Stimulated activated CD8-positive, alpha-beta memory T cell treated with anti-CD3 and anti-CD28 coated beads, Interleukin-15, amount 100 ng/mL, for 24 hours (primary cell): Measurements from ENCODE around the gene GIGYF2.

Experiments used
- DNase-seq: peaks from one replicate; pipeline ENCODE4 v3.0.0-alpha.2; 2020; ENCODE audit warnings: low read depth

GIGYF2 gene

DNA sequence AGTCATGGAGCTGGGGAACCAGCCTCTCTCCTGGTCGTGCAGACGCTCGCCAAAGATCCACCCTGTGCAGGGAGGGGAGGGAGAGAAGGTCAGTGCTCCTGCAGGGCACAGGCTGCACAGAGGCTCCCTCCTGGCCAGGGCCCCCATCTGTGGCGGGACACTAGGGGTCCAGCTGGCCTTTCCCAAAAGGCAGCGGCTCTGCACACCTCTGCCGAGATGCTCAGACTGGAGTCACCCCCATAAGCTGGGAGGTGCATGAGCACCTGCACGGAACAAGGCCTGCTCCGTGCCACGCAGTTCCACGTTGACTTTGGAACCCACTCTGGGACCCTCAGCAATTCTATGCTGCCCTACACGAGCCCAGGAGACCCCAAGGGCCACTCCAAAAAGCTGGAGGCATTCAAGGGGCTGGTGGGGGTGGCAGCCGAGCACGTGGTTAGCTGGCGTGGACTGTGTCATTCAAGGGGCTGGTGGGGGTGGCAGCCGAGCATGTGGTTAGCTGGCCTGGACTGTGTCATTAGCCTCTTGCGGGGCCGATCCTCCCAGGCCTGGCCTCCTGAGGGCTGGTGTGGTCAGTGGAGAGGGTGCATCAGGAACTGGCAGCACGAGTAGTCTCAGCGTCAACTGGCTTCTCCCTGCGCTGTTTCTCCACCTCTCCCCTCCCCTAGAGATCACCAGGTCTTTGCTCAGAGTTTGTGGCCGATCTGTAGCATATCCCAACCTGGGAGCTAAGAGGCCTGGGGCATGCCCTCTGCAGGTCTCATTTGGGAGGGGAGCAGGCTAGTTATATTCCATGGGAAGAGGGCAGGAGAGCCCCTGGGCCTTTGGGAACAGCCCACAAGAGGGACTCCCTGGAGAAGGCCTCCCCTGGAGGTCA lies 182.7 kb downstream of the GIGYF2 start:
- no peak for DNase-seq

DNA sequence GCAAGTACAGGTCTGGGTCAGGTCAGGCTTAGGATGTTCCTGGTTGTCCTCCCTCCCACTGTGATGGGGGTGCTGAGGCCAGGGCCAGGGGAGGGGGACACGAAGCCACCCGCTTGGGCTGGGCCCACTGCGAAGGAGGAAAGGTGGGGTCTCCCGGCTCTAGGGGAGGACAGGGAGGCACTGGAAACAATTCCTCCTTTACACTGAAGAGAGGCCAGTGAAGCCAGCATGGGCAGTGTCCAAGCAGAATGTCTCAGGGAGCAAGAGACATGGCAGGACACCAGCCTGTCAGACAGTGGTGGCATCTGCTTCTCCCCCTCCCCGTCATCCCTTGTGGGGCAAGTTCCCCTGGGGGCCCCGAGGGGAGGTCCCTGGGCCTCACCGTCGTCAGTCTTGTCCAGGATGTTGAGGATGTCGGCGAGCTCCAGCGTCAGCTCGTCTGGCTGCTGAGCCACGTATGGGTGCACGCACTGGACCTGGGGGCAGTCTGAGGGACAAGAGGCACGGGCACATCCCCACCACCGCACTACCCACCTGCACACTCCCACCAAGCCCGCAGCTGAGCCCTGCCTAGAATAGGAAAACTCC lies 183.7 kb downstream of the GIGYF2 start:
- no peak for DNase-seq

DNA sequence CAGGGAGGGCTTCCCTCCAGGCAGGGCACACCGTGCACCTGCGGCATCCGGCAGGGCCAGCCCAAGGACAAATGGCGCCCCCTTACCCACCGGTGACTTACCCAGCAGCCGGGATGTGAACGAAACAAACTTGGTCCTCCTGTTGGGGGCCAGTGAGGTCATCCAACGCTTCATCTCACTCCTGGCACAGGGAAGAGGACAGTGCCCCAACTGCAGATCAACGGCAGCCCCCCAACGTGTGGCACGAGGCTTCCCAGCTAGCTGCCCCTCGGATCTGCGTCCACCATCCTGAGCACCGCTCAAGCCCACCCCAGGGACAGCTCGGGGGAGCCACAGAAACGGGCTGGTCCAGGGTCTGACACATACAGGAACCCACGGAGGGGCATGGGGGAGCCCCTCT lies 185.0 kb downstream of the GIGYF2 start:
- DNase-seq = no peak

DNA sequence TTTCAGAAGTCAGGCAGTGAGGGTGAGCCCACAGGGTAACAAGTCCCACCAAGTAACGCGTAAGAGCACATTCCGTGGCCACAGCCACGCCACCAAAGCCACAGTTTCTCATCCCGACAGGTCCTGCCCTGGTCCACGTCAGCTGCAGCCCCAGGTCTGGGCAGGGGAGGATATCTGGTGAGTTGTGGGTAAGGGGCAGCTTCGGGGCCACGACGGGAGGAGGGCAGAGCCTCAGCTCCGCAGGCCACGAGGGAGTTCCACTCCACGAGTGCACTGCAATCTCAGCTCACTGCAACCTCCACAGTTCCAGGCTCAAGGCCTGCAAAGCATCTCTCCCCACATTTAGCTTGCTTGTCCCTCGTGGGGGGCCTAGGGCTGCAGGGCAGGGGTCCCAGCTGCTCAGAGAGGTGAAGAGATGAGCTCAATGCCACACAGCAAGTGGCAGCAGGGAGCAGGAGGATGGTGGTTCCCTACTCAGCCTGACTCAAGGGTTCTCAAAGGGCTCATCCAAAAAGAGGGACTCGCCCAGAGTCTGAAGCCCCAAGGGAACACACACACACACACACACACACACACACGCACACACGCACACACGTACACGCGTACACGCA lies 185.5 kb downstream of the GIGYF2 start:
- no peak for DNase-seq

DNA sequence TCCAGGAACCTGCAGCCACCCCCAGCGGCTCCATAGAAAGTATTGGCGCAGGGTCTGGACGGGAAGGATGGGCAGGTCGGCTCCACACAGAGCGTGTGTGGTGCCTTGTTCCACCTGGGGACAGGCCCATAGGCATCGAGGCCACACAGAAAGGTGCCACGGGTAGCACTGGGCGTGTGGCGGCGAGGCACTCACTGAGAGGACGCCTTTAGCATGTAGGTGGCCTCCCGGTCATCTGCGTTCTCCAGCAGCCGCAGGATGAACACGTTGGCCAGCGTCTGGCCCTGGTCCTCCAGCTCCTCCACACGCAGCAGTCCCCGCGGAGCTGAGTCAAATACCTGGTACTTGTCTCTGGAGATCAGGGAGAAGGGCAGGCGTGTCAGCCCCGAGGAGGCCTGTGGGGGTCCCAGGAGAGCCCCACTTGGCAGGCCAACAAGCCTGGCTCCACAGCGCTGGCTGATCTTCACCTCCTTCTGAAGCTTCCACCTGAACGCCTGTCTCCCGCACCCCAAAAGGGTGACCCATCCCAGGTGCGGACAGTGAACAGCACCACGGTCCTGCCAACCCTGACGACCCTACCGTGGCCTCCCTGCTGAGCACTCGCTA lies 186.1 kb downstream of the GIGYF2 start:
- DNase-seq = no peak

DNA sequence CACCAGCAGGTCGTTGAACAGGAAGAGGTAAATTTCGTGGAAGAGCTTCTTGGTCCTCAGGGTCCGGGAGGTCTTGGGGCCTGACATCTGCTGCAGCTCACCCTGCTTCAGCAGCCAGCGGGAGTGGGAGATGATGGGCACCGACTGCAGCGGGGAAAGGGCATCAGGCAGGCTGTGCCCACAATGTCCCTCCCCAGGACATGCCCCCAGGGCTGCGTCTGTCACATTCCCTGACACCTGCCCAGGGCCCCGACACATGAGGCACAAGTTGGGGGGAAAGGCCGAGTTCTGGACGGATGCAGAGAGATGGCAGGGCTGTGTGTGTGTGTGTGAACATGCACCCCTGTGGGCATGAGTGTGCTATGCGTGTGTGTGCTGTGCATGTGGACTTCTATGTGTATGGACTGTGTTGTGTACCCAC lies 186.9 kb downstream of the GIGYF2 start:
- DNase-seq = no peak

DNA sequence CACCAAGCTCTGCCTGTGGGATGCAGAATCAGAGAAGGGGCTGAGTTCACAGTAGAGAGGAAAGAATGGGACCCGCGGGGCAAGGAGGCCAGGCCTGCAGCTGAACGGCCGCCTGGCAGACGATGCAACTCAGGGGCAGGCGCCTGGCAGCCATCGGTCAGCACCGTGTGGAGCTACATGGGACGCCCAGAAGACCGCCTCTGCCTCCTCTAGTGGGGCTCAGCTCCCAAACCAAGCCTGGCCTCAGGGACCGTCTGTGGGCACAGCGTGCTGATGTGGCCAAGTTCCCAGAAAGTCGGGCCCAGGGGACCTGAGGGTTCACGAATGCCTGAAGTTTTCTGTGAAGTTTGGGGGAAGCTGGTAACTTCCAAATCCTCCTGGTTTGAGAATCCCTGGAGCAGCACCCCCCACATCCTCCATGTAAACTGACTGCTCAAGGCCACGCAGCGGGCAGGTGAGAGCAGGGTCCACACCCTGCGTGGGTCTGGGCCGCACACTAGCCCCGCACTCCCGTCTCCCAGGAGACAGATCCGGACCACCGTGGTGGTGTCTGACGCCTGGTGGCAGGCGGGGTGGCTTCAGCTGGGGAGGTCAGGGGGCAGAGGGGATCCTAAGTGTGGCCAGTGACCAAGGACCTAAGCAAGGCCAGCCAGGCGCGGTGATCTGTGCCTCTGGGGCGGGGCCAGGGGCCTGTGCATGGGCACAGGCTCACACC lies 187.6 kb downstream of the GIGYF2 start:
- no peak for DNase-seq

DNA sequence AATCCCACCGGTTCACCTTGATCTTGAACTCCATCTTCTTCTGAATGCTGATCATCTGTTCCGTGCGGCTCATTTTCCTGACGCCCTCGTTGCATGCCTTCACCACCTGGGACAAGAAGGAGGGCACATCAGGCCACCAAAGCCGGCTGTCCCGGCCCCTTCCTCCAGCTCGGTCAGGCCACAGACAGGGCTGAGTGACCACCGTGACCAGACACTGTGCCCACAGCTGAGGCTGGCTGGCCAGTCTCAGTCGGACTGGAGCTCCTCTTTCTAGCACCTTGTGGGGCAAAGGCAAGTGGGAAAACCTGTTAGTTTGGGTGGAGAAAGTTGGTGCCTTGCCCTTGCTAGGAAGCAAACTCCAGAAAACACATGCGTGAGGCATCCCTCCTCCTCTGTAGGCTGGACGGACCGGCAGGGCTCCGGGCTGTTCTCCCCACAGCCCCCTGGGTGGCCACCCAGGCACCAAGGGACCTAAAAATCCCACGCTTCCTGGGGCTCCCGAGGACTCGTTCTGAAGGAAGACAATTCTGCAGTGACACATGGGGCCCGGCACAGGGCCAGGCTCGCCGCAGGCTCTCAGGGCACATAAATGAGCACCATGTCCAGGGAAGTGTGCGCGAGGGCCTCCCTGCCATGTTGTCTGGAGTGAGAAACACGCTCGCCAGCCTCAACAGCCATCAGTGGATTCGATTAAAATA lies 188.3 kb downstream of the GIGYF2 start:
- DNase-seq = no peak

DNA sequence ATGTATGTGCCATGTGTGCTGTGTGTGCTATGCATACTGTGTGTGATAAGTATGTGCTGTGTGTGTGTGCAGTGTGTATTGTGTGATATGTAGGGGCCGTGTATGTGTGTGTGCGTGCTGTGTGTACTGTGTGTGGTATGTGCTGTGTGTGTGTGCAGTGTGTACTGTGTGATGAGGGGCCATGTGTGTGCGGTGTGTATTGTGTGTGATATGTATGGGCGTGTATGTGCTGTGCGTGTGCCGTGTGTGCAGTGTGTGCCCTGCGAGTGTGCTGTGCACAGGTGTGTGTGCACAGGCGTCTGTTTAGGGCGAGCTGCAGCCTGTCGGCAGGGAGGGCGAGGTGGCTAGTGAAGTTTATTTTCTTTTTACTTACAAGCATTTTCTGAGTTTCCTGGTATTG lies 189.0 kb downstream of the GIGYF2 start:
- DNase-seq = no peak

DNA sequence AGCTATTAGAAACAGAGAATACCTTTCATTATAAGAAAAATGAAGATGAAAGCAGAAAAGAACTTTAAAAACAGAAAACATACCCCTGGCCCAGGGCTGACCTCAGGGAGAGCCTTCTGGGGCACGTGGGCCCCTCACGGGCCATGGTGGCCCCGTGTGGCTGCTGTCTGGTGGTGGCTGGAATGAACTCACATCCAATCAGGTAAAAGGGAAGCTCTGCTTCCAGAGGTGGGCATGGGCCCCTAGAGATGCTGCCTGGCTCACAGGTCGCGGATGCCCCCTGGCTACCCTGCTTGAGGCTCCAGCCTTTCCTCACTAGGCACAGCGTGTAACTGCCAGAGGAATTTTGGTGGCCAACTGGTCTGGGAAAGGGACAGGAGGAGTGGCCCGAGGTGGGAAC lies 189.5 kb downstream of the GIGYF2 start:
- DNase-seq = no peak

DNA sequence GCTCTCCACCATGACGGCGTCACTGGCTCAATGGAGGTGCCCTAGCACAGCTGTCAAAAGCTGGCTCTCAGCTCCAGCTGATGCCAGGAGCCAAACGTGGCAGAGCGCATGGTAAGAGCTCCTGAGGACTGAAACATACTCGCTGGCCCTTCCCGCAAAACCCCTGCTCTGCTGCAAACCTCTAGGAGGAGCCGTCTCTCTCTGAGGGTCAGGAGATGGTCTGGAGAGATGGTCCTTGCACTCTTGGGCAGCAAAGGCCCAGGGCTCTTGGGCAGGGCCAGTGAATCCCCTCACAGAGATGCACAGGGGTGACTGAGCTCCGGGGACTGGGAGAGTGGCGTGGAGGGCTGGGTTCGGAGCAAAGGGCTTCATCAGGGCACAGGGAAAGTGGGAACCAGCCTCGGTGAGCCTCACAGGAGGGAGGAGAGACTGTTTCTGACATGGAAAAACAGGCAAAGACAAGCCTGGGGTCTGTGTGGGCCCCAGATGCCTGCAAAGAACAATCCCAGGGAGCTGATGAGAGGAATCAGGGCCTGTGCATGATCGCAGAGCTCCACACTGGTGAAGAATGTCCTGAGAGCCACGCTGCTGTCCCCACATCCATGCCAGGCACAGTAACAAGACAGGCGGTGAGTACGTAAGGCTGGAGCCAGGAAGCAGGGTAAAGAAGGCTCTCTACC lies 190.2 kb downstream of the GIGYF2 start:
- DNase-seq = no peak

DNA sequence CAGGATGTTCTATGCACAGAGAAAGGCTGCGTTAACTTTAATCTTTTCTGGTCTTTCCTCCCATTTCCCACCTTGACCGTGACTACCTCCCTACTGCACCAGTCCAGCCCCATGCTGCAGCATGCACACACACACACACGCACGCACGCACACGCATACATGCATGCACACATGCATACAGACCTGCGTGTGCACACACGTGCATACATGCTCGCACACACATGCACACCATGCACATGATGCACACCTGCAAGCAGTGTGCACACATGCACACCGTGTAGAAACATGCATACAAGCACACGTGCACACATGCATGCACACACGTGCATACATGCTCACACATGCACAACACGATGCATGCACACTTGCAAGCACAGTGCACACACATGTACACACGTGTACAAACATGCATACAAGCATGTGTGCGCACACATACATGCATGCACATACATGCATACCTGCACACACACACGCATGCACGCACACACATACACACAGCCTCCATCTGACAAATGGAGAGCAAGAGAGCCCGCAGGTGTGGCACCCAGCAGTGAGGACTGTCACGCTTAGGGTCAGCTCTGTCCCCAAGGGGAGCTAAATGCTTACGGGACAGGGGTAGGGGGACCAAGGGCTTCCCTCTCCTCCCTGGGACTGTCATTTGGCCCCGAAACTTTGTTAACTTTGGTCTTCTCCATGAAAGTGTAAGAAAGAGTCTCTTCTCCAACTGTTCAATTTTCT lies 191.1 kb downstream of the GIGYF2 start:
- DNase-seq = no peak

DNA sequence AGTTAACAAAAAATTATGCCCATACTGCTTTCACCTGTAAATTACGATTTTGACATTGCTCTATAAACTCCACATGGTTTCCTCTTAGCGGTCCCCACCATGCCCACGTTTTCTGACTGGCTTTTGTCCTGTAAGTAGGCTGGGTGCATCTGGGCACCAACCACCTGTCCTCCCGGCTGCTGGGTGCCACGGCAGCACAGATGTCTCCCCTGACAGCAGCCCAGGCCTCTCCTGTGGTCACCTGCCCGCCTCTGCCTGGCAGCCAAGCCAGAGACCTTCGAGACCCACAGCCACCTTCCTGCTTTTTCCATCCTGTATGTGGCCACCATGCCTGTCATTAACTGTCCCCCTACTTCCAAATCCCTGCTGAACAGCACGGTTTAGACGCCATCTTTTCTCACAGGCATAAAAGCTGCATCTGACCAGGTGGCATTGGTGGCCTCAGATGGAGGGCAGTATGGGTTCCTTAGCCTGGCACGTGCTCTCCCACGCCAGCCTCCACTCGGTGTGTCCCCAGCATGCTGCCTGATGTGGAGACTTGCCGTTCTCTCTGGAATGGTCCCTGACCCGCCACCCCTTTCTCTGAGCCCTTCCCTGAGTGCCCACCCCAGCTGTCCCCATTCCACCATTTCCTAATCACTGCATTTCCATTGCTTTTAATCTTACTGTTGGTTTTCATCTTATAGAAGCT lies 191.9 kb downstream of the GIGYF2 start:
- no peak for DNase-seq

DNA sequence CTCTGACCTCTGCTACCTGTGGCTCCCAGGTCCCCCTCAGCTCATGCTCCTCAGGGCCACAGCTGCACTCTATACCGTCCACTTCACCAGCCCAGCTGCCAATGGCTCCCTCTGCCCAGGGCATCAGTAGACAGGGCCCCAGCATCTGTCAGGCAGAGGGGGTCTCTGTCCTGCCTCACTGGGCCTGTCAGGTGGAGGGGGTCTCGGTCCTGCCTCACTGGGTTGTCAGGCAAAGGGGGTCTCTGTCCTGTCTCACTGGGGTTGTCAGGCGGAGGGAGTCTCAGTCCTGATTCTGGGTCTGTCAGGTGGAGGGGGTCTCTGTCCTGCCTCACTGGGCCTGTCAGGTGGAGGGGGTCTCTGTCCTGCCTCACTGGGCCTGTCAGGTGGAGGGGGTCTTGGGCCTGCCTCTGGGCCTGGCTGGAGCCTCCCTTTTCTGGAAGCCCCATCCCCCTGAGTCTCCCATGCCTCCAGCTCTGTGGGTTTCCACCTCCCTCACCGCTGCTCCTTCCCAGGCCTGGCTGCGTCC lies 192.8 kb downstream of the GIGYF2 start:
- no peak for DNase-seq

DNA sequence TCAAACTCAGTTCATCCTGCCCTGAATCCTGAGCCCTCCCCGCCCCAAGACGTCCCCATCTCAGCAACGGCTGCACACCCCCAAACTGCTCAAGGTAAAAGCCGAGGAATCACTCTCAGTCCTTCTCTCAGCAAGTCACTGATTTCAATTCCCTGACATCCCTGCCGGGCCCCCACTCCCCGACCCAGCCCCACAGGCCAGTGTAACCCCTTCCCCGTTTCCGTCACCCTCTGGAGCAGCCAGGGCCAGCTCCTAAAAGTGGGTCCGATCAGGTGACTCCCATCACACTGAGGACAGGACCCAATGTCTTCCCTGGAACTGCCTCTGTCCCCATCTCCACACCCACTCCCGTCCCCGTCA lies 193.4 kb downstream of the GIGYF2 start:
- DNase-seq = no peak

DNA sequence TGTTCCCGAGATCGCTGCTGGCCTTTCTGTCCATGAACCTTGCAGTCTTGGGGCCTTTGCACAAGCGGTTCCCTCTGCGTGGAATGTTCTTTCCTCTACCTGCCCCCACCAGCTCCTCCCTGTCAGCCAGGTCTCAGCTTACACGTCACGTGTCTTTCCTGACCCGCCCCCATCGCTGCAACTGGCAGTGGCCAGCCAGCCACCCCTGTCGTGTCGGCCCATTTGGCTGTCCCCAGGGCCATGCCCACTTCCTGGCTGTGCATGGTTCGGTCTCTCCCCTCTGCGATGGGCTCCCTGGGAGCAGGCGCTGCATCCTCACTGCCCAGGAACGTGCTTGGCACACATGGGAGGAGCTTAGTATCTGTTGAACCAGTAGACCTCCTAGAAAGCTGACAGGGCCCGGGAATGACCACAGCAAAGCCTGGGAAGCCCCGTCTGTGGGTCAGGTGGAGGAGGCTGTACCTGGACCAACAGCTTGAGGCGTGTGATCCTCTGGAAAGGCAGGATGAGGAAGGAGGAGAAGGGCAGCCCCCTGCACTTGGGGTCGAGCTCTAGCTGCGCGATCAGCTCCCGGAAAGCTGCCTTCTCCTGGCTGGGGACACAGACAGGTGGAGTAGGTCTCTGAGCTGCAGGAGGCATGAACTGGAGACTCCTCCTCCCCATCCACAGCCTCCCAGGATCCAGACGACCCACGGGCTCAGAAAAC lies 193.9 kb downstream of the GIGYF2 start:
- DNase-seq = no peak

DNA sequence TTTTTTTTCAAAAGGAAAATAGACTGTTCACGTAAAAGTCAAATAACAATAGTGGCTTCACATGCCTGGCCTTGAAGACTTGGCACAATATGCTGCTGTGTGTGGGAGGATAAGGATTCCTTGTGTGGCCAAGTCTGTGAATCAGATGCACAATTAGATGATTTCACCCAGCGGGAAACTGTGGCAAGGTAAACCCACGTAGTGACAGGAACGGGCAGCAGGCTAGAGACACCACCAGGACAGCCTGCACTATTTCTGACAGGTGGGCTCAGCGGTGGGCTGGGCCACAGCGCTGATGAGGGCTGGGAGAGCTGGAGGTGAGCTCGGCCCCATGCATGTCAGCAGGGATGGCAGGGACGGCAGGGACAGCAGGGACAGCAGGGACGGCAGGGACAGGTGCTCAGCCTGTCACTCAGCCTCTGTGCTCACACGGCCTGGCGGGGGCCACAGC lies 194.5 kb downstream of the GIGYF2 start:
- no peak for DNase-seq

DNA sequence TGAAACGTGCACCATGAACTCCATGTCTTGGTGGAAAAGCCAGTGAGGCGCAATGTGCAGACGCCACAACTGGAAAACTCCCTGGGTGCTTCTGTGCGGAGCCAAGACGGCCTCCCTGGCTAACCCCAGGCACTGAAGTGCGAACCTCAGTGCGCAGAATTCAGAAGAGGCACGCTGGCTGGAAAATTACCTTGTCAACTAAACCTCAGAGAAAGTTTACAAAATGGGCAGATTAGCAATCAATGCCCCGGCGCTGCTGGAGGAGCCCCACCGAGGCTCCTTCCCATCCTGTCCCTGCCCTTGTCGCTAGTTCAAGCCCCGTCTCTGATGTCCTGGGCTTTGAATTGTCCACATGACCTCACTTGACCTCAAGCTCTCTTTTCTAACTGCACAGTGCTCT lies 195.1 kb downstream of the GIGYF2 start:
- no peak for DNase-seq

DNA sequence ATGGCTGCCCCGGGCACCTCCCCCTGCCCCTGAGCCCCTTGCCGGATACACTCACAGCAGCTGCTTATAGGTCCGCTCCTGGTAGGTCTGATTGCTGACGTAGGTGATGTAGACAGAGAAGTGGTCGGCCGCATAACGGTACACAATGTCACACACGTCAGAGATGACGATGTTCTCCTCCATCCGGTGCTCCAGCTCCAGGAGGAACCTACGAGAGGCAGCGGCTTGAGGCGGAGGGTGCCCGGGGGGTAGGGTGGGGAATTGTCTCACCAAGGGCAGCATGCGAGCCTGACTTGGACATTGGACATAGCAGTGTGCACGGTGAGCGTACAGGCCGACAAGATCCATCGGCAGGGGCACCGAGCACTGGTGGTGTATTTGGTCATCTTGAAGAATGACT lies 195.7 kb downstream of the GIGYF2 start:
- DNase-seq = no peak
